Measurements from ENCODE around the gene AK9. TPM values are rescaled to one million over a fixed set of nuclear protein-coding genes. Genes with fewer than 3 reads are reported as not detected.

AK9 gene
- total and polyA plus RNA-seq, 2 of the 8 experiments (the other 6 are each of a cell fraction or from before 2014, with no cell fraction given): 1.8 to 2.2 TPM

GRCh38 chr6:109483735-109484057, 207.3 kb downstream of the AK9 start:
- H3K23ac ChIP-seq (ENCODE audit: insufficient read length): no peak overlapping the region
- no peak overlapping the region for H2BK20ac ChIP-seq (ENCODE audit: low read length)
- peak overlapping the region; percentile 36 for H4K5ac ChIP-seq (ENCODE audit: insufficient read length, low read depth, low read length)
- 14% methylated on average over 6 of the region's 6 CpGs; no CpG with 5 or more reads in 1 of the 2 experiments for WGBS, 2 experiments (ENCODE audit: extremely low coverage in 1 of 2, insufficient coverage in 1 of 2, insufficient read length in 1 of 2, insufficient replicate concordance in 2 of 2, low coverage in 1 of 2, low lambda C conversion rate in 2 of 2, missing lambda C conversion rate in 1 of 2)
- no peak overlapping the region for H2BK5ac ChIP-seq (ENCODE audit: low read depth, low read length)
- peak overlapping the region in 1 of 4 experiments; percentile 51; a peak in 1 of 7 replicates for H3K9ac ChIP-seq (replicated peaks in 1 of 4; ENCODE audit: extremely low read depth in 1 of 4, low read depth in 3 of 4, low read length in 3 of 4)
- no peak overlapping the region for H3K18ac ChIP-seq (ENCODE audit: extremely low read depth, low read length)
- no peak overlapping the region for H4K8ac ChIP-seq (ENCODE audit: extremely low read depth, insufficient read depth, low read length)
- peak overlapping the region; percentile 64 for H2AFZ ChIP-seq (ENCODE audit: low read length)
- peak overlapping the region; percentile 37 to 56 (median 48); a peak in 7 of 8 replicates for H3K4me3 ChIP-seq (ENCODE audit: extremely low read depth in 1 of 4, insufficient read depth in 2 of 4, low read depth in 3 of 4, low read length in 4 of 4)
- POLR2A ChIA-PET (ENCODE audit: partially characterized antibody): no interaction called here
- peaks cover 2 to 15% (median 6%) of the 10 kb centered on the region in 4 experiments; a peak in 6 of 7 replicates for H3K4me1 ChIP-seq (replicated peaks in 1 of 4; ENCODE audit: control insufficient read depth in 3 of 4, insufficient read depth in 4 of 4, low read length in 3 of 4)
- DNase-seq (ENCODE audit: low read depth in 1 of 2, low spot score in 2 of 2) (no peak), FAIRE-seq (no peak)
- H3K79me1 ChIP-seq (ENCODE audit: low read depth, low read length): peaks cover 3% of the 10 kb centered on the region
- no peak overlapping the region for H3K27ac ChIP-seq (ENCODE audit: low read depth, low read length)
- no peak overlapping the region for H3K56ac ChIP-seq (replicated peaks; ENCODE audit: insufficient read length, low read depth, low read length)
- H3K79me2 ChIP-seq (ENCODE audit: control insufficient read depth in 1 of 2, insufficient read depth in 2 of 2, low read length in 2 of 2): peaks cover 20 to 38% of the 10 kb centered on the region in 2 experiments
- peaks cover 4 to 28% (median 15%) of the 10 kb centered on the region in 4 experiments; a peak in 7 of 8 replicates for H3K36me3 ChIP-seq (ENCODE audit: control insufficient read depth in 2 of 4, insufficient read depth in 4 of 4, low read length in 3 of 4)
- CTCF ChIA-PET (ENCODE audit: partially characterized antibody): interaction anchor here (1.1 kb wide), 1 partner anchor 192 kb away, joined by 3 read pairs; no protein-coding TSS in a partner anchor
- H3K9me3 ChIP-seq (ENCODE audit: insufficient read depth in 2 of 2, low read depth in 1 of 2, low read length in 1 of 2): no peaks in the 10 kb centered on the region
- no peak overlapping the region for H3K4ac ChIP-seq (replicated peaks; ENCODE audit: insufficient read length, low read depth, low read length)
- peak overlapping the region; percentile 72 to 76 for H3K4me2 ChIP-seq (ENCODE audit: insufficient read depth in 1 of 2, low read depth in 2 of 2, low read length in 2 of 2)
- no peak overlapping the region for H4K91ac ChIP-seq (replicated peaks; ENCODE audit: insufficient read length, low read length)
- H3K23me2 ChIP-seq (ENCODE audit: low read depth, low read length): peaks cover 7% of the 10 kb centered on the region; the same call in 1 of the 2 replicates
- H4K20me1 ChIP-seq (replicated peaks in 1 of 2; ENCODE audit: control insufficient read depth in 1 of 2, insufficient read depth in 2 of 2, low read length in 2 of 2): peaks cover 0 to 8% of the 10 kb centered on the region in 2 experiments
- no peak overlapping the region for H3K14ac ChIP-seq (ENCODE audit: insufficient read length)
- no peaks in the 10 kb centered on the region for H3K27me3 ChIP-seq (replicated peaks in 1 of 4; ENCODE audit: control insufficient read depth in 3 of 4, extremely low read depth in 1 of 4, insufficient read depth in 3 of 4, low read length in 3 of 4)
- no peak overlapping the region for H2BK15ac ChIP-seq (ENCODE audit: low read length)
- H2BK12ac ChIP-seq (ENCODE audit: low read depth, low read length): no peak overlapping the region
- H2AK5ac ChIP-seq (ENCODE audit: low read depth, low read length): no peak overlapping the region
- no peak overlapping the region for H2BK120ac ChIP-seq (replicated peaks; ENCODE audit: low read depth, low read length)
- no peak for TF ChIP-seq KDM1A (IDR thresholded peaks at IDR 0.05; ENCODE audit: borderline replicate concordance, low read length)
- TF ChIP-seq CTCF (IDR thresholded peaks at IDR 0.05; ENCODE audit: control extremely low read depth in 1 of 3, insufficient read depth in 1 of 3, low read depth in 1 of 3, low read length in 3 of 3): no peak
- no peak for TF ChIP-seq POLR2A (IDR thresholded peaks at IDR 0.05; ENCODE audit: control extremely low read depth in 1 of 2, low read depth in 2 of 2, low read length in 2 of 2)
- no peak for TF ChIP-seq TBP (IDR thresholded peaks at IDR 0.05; ENCODE audit: low read depth, low read length)
- TF ChIP-seq USF2 (IDR thresholded peaks at IDR 0.05; ENCODE audit: low read length): no peak
- no peak for TF ChIP-seq CBX8 (IDR thresholded peaks at IDR 0.05; ENCODE audit: borderline replicate concordance, low read depth, low read length)
- no peak for TF ChIP-seq NANOG (IDR thresholded peaks at IDR 0.05; ENCODE audit: insufficient read depth, low read depth, low read length, poor library complexity, severe bottlenecking)
- no peak for TF ChIP-seq RBBP5 (IDR thresholded peaks at IDR 0.05; ENCODE audit: borderline replicate concordance, low read depth, low read length)
- TF ChIP-seq KDM5A (IDR thresholded peaks at IDR 0.05; ENCODE audit: low read length): no peak
- TF ChIP-seq TCF12 (IDR thresholded peaks at IDR 0.05; ENCODE audit: low read depth, low read length): no peak
- no peak for TF ChIP-seq BACH1 (IDR thresholded peaks at IDR 0.05; ENCODE audit: low read length)
